Measurements from ENCODE around the gene CD55. TPM values are rescaled to one million over a fixed set of nuclear protein-coding genes. Genes with fewer than 3 reads are reported as not detected.
A peak's percentile ranks its signal among the peaks of the same experiment; 100 is the strongest.

CD55 gene
- total and polyA plus RNA-seq, 5 donors from 2014 or later: 45.4 to 120 (median 55.5) TPM

DNA sequence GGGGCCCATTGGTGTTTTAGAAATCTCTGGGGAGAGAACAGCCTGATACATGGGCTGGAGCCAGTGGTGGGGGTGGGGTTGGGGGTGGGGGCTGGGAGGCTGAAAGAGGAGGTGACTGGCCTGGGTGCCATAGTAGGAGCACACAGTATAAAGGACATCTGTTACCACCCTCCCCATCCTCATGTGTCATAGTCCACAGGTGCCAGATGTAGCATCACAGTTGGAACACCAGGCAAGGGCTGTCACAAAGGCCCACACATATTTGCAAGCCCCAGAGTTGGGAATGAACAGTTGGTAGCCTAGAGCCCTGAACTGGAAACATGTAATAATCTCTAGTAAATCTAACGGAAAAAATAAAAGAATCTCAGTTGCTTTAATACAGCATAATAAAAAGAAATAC lies 77.5 kb downstream of the CD55 start:
- peaks cover 0 to 2% (median 0%) of the 10 kb centered on the region in 7 donors for H3K9me3 Mint-ChIP-seq
- DNase-seq (no peak), ATAC-seq (ENCODE audit: low read depth in 2 of 2) (no peak)
- Histone ChIP-seq H3K4me3 (ENCODE audit: low read depth, low read length) (no peak overlapping the region), H3K9me3 (ENCODE audit: control insufficient read depth in 2 of 2, low read length in 2 of 2) (no peaks in the 10 kb centered on the region), H3K36me3 (ENCODE audit: control insufficient read depth, insufficient read depth, low read length) (no peaks in the 10 kb centered on the region), H3K27ac (ENCODE audit: insufficient read depth, low read length, poor library complexity, severe bottlenecking) (no peak overlapping the region), H3K27me3 (ENCODE audit: control insufficient read depth, insufficient read depth, low read length) (peaks cover 4% of the 10 kb centered on the region), H3K4me1 (ENCODE audit: control insufficient read depth, insufficient read depth, low read length, poor library complexity, severe bottlenecking) (no peaks in the 10 kb centered on the region)
- H3K4me3 Mint-ChIP-seq: no peak overlapping the region
- H3K36me3 Mint-ChIP-seq: no peaks in the 10 kb centered on the region
- H3K27me3 Mint-ChIP-seq: peaks cover 26% of the 10 kb centered on the region
- no peaks in the 10 kb centered on the region for H3K4me1 Mint-ChIP-seq
- H3K27ac Mint-ChIP-seq: no peak overlapping the region

DNA sequence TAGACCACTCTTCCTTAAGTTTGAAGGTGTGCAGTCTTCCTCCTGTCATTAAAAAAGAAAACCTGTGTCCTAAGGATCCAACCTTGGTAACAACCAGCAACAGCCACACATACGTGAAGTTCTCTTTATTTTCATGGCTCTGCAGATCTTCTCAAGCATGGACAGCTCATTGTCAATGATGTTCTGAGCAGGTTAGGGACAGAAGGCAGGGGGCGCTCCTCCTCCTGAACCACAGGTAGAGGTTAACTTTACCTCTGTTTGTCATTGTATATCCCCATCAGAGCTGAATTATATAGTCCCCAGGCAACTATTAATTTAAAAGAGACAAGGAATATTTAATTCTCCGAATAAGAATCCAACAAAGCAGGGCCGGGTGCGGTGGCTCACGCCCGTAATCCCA lies 80.1 kb downstream of the CD55 start:
- no peaks in the 10 kb centered on the region for H3K9me3 ChIP-seq (ENCODE audit: control insufficient read depth in 2 of 2, low read length in 2 of 2)
- no peak overlapping the region for H3K27ac ChIP-seq (ENCODE audit: insufficient read depth, low read length, poor library complexity, severe bottlenecking)
- Mint-ChIP-seq H3K36me3 (no peaks in the 10 kb centered on the region), H3K27me3 (peaks cover 25% of the 10 kb centered on the region), H3K4me1 (no peaks in the 10 kb centered on the region), H3K27ac (no peak overlapping the region), H3K4me3 (no peak overlapping the region), H3K9me3 (no peaks in the 10 kb centered on the region)
- H3K4me1 ChIP-seq (ENCODE audit: control insufficient read depth, insufficient read depth, low read length, poor library complexity, severe bottlenecking): no peaks in the 10 kb centered on the region
- ATAC-seq (ENCODE audit: low read depth in 2 of 2) (no peak), DNase-seq (no peak)
- H3K36me3 ChIP-seq (ENCODE audit: control insufficient read depth, insufficient read depth, low read length): no peaks in the 10 kb centered on the region
- no peak overlapping the region for H3K4me3 ChIP-seq (ENCODE audit: low read depth, low read length)
- H3K27me3 ChIP-seq (ENCODE audit: control insufficient read depth, insufficient read depth, low read length): peaks cover 6% of the 10 kb centered on the region

DNA sequence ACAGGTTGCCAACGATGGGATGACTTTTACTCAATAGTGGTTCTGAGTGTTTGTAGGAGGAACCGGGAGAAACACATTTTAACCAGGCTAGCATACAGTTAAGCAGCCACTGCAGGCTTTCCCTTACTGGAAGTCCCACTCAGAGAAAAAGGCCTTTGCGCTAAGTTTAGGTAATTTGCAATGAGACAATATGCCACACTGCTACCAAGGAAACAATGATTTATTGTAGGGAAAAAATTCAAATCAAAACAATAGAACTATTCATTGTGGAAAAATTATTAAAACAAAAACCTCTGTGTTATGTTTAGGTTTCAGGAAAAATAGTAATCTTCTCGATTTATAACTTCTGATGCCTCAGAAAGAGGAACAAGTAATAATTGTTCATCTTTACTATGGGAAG lies 81.3 kb downstream of the CD55 start:
- H3K27me3 ChIP-seq (ENCODE audit: control insufficient read depth, insufficient read depth, low read length): peaks cover 5% of the 10 kb centered on the region
- no peak overlapping the region for H3K4me3 ChIP-seq (ENCODE audit: low read depth, low read length)
- no peak overlapping the region for H3K27ac ChIP-seq (ENCODE audit: insufficient read depth, low read length, poor library complexity, severe bottlenecking)
- DNase-seq (no peak), ATAC-seq (ENCODE audit: low read depth in 2 of 2) (no peak)
- no peaks in the 10 kb centered on the region for H3K4me1 ChIP-seq (ENCODE audit: control insufficient read depth, insufficient read depth, low read length, poor library complexity, severe bottlenecking)
- H3K27me3 Mint-ChIP-seq: peaks cover 16% of the 10 kb centered on the region
- no peak overlapping the region for H3K27ac Mint-ChIP-seq
- no peaks in the 10 kb centered on the region for H3K36me3 ChIP-seq (ENCODE audit: control insufficient read depth, insufficient read depth, low read length)
- no peaks in the 10 kb centered on the region for H3K9me3 Mint-ChIP-seq
- no peak overlapping the region for H3K4me3 Mint-ChIP-seq
- H3K4me1 Mint-ChIP-seq: no peaks in the 10 kb centered on the region
- H3K36me3 Mint-ChIP-seq: no peaks in the 10 kb centered on the region
- H3K9me3 ChIP-seq (ENCODE audit: control insufficient read depth in 2 of 2, low read length in 2 of 2): no peaks in the 10 kb centered on the region

GRCh38 chr1:207404849-207405525 lies 83.5 kb downstream of the CD55 start:
- Mint-ChIP-seq H3K27me3 (peaks cover 9% of the 10 kb centered on the region), H3K4me1 (no peaks in the 10 kb centered on the region), H3K27ac (no peak overlapping the region), H3K4me3 (no peak overlapping the region), H3K9me3 (no peaks in the 10 kb centered on the region), H3K36me3 (no peaks in the 10 kb centered on the region)
- no peaks in the 10 kb centered on the region for H3K4me1 ChIP-seq (ENCODE audit: control insufficient read depth, insufficient read depth, low read length, poor library complexity, severe bottlenecking)
- no peak overlapping the region for H3K4me3 ChIP-seq (ENCODE audit: low read depth, low read length)
- DNase-seq (peak in 2 of 3 donors; percentile 58 to 78), ATAC-seq (ENCODE audit: low read depth in 2 of 2) (peak; percentile 60 to 75)
- no peaks in the 10 kb centered on the region for H3K9me3 ChIP-seq (ENCODE audit: control insufficient read depth in 2 of 2, low read length in 2 of 2)
- no peak overlapping the region for H3K27ac ChIP-seq (ENCODE audit: insufficient read depth, low read length, poor library complexity, severe bottlenecking)
- H3K36me3 ChIP-seq (ENCODE audit: control insufficient read depth, insufficient read depth, low read length): no peaks in the 10 kb centered on the region
- H3K27me3 ChIP-seq (ENCODE audit: control insufficient read depth, insufficient read depth, low read length): peaks cover 5% of the 10 kb centered on the region

DNA sequence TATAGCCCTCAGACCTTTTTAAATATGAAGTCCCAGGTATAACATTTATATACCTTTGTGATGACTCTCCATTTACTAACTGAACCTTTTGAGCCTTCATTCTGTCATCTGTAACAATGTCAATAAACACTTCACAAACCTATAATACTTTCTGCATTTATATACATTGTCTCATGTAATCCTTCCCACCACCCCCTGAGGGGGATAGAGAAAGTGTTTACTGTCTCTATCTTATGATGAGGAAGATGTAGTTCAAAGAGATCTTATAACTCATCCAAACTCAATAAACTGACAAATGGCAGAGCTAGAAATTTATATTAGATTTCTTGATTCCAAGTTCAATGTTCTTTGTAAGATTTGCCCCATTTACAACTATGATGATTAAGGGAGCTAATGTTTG lies 84.3 kb downstream of the CD55 start:
- Histone ChIP-seq H3K4me3 (ENCODE audit: low read depth, low read length) (no peak overlapping the region), H3K27me3 (ENCODE audit: control insufficient read depth, insufficient read depth, low read length) (peaks cover 5% of the 10 kb centered on the region), H3K4me1 (ENCODE audit: control insufficient read depth, insufficient read depth, low read length, poor library complexity, severe bottlenecking) (no peaks in the 10 kb centered on the region), H3K27ac (ENCODE audit: insufficient read depth, low read length, poor library complexity, severe bottlenecking) (no peak overlapping the region), H3K9me3 (ENCODE audit: control insufficient read depth in 2 of 2, low read length in 2 of 2) (no peaks in the 10 kb centered on the region), H3K36me3 (ENCODE audit: control insufficient read depth, insufficient read depth, low read length) (no peaks in the 10 kb centered on the region)
- no peak overlapping the region for H3K4me3 Mint-ChIP-seq
- H3K36me3 Mint-ChIP-seq: no peaks in the 10 kb centered on the region
- no peaks in the 10 kb centered on the region for H3K4me1 Mint-ChIP-seq
- H3K27ac Mint-ChIP-seq: no peak overlapping the region
- no peak for ATAC-seq (ENCODE audit: low read depth in 2 of 2)
- no peak for DNase-seq
- H3K27me3 Mint-ChIP-seq: peaks cover 4% of the 10 kb centered on the region
- H3K9me3 Mint-ChIP-seq: no peaks in the 10 kb centered on the region

DNA sequence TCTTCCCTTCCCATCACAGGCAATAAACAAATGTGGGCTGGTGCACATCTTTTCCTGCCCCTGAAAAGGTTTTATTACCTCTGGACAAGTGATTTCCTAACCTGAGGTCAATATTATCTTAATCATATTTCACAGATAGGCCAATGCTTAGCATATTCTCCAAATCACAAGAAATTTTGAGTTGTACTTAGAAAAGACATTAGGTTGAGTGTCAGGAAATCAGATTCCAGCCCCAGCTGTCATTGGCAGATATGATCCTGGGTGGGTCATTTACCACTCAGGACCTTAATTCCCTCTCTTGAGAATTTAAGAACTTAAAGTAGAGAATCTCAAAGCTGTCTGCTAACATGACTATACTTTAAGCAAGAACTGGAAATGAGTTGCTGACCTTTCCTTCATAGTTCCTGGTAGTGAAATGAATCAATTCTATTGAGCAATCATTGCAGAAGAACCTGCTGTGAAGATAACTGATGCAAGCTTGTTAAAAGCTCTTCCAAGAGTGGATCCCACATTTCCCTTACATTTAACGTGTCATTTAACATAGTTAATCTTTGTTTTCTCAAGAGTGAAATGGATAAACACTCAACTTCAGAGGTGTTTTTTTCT lies 86.3 kb downstream of the CD55 start:
- no peaks in the 10 kb centered on the region for H3K36me3 ChIP-seq (ENCODE audit: control insufficient read depth, insufficient read depth, low read length)
- H3K27me3 ChIP-seq (ENCODE audit: control insufficient read depth, insufficient read depth, low read length): peaks cover 2% of the 10 kb centered on the region
- DNase-seq (no peak), ATAC-seq (ENCODE audit: low read depth in 2 of 2) (no peak)
- Mint-ChIP-seq H3K4me1 (peaks cover 0 to 6% (median 0%) of the 10 kb centered on the region in 4 donors), H3K9me3 (no peaks in the 10 kb centered on the region), H3K27ac (peak overlapping the region in 2 of 3 donors; percentile 15 to 62), H3K27me3 (peaks cover 4% of the 10 kb centered on the region), H3K36me3 (no peaks in the 10 kb centered on the region), H3K4me3 (no peak overlapping the region)
- H3K4me3 ChIP-seq (ENCODE audit: low read depth, low read length): no peak overlapping the region
- no peak overlapping the region for H3K27ac ChIP-seq (ENCODE audit: insufficient read depth, low read length, poor library complexity, severe bottlenecking)
- H3K9me3 ChIP-seq (ENCODE audit: control insufficient read depth in 2 of 2, low read length in 2 of 2): no peaks in the 10 kb centered on the region
- H3K4me1 ChIP-seq (ENCODE audit: control insufficient read depth, insufficient read depth, low read length, poor library complexity, severe bottlenecking): no peaks in the 10 kb centered on the region

Other genes with a start within 250 kb of the CD55 start
- gene C4BPB, start 232.8 kb upstream of the CD55 start, total RNA-seq: 0.72 TPM
- gene C4BPB, start 232.8 kb upstream of the CD55 start, polyA plus RNA-seq: not detected
- not detected for gene C4BPA, start 217.4 kb upstream of the CD55 start, total RNA-seq
- gene C4BPA, start 217.4 kb upstream of the CD55 start, polyA plus RNA-seq: not detected
- gene CR2, start 132.7 kb downstream of the CD55 start, total RNA-seq: 0.22 TPM
- under 1 TPM in 3 of 4 donors, not detected in 1; 0.25 to 0.69 (median 0.33) TPM for gene CR2, start 132.7 kb downstream of the CD55 start, polyA plus RNA-seq
- gene CR1, start 174.5 kb downstream of the CD55 start, total RNA-seq: 0.94 TPM
- under 1 TPM; 0.02 to 0.22 (median 0.10) TPM for gene CR1, start 174.5 kb downstream of the CD55 start, polyA plus RNA-seq